ENCODE results near the gene IL1RL1. TPM values are rescaled to one million over a fixed set of nuclear protein-coding genes. Genes with fewer than 3 reads are reported as not detected.
"Not testable (repeated sequence)": the region's sequence is repeated elsewhere in the genome, so short reads cannot be mapped to it uniquely, and the experiment has no call there.

IL1RL1 gene
- total RNA-seq, 1 donor from 2014 or later: not detected

DNA sequence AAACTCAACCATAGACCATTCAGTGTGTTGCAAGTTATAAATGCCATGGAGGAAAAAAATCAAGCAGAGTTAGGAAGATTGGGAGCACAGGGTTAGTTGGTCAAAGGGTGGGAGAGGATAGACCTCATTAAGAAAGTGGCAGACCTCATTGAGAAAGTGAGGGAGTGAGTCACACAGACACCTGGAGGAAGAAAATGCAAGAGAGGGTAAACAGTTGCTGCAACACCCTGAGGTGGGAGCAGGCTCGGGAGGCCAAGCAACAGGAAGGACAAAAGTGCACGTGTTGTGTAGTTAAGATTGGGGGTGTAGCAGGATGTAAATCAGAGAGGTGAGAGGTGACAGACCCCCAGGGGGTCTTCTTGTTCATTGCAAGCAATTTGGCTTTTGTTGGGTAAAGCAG, 6.4 kb downstream of the IL1RL1 start:
- H3K27me3 Mint-ChIP-seq: peaks cover 6% of the 10 kb centered on the region
- H3K4me3 Mint-ChIP-seq: no peak overlapping the region
- ChIA-PET CTCF (no interaction called here), POLR2A (no interaction called here)
- no peak for TF ChIP-seq CTCF (IDR thresholded peaks at IDR 0.05)
- no peaks in the 10 kb centered on the region for H3K4me1 Mint-ChIP-seq
- no peak overlapping the region for H3K27ac Mint-ChIP-seq
- H3K36me3 Mint-ChIP-seq (ENCODE audit: low read depth): no peaks in the 10 kb centered on the region
- ATAC-seq (ENCODE audit: low read depth) (no peak), DNase-seq (no peak)
- intact Hi-C loops (cut with micrococcal nuclease): no loop called here
- H3K9me3 Mint-ChIP-seq: no peaks in the 10 kb centered on the region

- H3K27me3 Mint-ChIP-seq: peaks cover 3% of the 10 kb centered on the region
Measured at GRCh38 chr2:102318437-102318836, 7.1 kb downstream of the IL1RL1 start.

DNA sequence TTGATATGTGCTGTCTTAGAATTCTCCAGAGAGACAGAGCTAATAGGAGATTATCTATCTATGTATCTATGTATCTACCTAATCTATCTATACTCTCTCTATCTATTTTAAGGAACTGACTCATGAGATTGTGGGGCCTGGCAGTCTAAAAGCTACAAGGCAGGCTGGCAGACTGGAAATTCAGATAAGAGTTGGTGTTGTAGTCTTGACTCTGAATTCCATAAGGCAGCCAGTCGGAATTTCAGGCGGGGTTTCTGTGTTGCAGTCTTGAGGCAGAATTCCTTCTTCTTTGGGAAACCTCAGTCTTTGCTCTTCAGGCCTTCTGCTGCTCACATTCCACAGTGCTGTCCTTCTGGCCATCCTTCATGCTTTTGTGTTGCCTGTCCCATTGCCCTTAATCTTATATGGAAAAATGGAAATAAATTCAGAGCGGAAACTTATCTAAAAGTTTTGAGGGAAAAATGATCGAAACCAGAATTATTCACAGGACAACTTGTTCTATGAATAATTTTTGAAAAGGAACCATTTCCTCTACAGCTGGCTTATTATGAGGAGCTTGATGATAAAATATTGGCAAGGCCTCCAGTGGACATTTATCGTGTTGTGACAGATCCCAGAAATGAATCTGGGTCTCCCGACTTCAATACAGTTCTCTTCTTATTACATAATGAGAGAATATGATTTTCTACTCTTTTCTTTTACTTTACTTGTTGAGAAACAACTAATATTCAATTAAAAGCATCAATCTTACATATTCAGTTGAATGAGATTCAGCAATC, 10.8 kb downstream of the IL1RL1 start:
- H3K27ac Mint-ChIP-seq: no peak overlapping the region
- no peak for TF ChIP-seq CTCF (IDR thresholded peaks at IDR 0.05)
- no peak overlapping the region for H3K4me3 Mint-ChIP-seq
- H3K4me1 Mint-ChIP-seq: no peaks in the 10 kb centered on the region
- no peak for ATAC-seq (ENCODE audit: low read depth)
- no peaks in the 10 kb centered on the region for H3K9me3 Mint-ChIP-seq
- ChIA-PET CTCF (no interaction called here), POLR2A (no interaction called here)
- H3K27me3 Mint-ChIP-seq: peaks cover 10% of the 10 kb centered on the region
- no peaks in the 10 kb centered on the region for H3K36me3 Mint-ChIP-seq (ENCODE audit: low read depth)
- intact Hi-C loops (cut with micrococcal nuclease): no loop called here
- no peak for DNase-seq

More at GRCh38 chr2:102318437-102318836, 7.1 kb downstream of the IL1RL1 start:
- Mint-ChIP-seq H3K9me3 (no peaks in the 10 kb centered on the region), H3K4me1 (no peaks in the 10 kb centered on the region), H3K36me3 (ENCODE audit: low read depth) (no peaks in the 10 kb centered on the region), H3K27ac (no peak overlapping the region), H3K4me3 (no peak overlapping the region)
- ChIA-PET POLR2A (no interaction called here), CTCF (no interaction called here)
- ATAC-seq (ENCODE audit: low read depth) (no peak), DNase-seq (no peak)
- TF ChIP-seq CTCF (IDR thresholded peaks at IDR 0.05): no peak
- intact Hi-C loops (cut with micrococcal nuclease): no loop called here

DNA sequence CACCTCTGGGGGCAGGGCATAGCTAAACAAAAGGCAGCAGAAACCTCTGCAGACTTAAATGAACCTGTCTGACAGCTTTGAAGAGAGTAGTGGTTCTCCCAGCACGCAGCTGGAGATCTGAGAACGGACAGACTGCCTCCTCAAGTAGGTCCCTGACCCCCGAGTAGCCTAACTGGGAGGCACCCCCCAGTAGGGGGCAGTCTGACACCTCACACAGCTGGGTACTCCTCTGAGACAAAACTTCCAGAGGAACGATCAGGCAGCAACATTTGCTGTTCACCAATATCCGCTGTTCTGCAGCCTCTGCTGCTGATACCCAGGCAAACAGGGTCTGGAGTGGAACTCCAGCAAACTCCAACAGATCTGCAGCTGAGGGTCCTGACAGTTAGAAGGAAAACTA, 13.6 kb downstream of the IL1RL1 start:
- H3K27me3 Mint-ChIP-seq: peaks cover 12% of the 10 kb centered on the region
- H3K36me3 Mint-ChIP-seq (ENCODE audit: low read depth); intact Hi-C loops (cut with micrococcal nuclease); ATAC-seq (ENCODE audit: low read depth); CTCF ChIA-PET; H3K9me3 Mint-ChIP-seq; H3K4me3 Mint-ChIP-seq; DNase-seq; POLR2A ChIA-PET; H3K4me1 Mint-ChIP-seq; H3K27ac Mint-ChIP-seq: not testable (repeated sequence)

GRCh38 chr2:102331311-102331980, 20.1 kb downstream of the IL1RL1 start:
- ATAC-seq (ENCODE audit: low read depth) (no peak), DNase-seq (no peak)
- no peaks in the 10 kb centered on the region for H3K4me1 Mint-ChIP-seq
- no peaks in the 10 kb centered on the region for H3K36me3 Mint-ChIP-seq (ENCODE audit: low read depth)
- no peak for TF ChIP-seq CTCF (IDR thresholded peaks at IDR 0.05)
- POLR2A ChIA-PET: no interaction called here
- H3K4me3 Mint-ChIP-seq: no peak overlapping the region
- intact Hi-C loops (cut with micrococcal nuclease): no loop called here
- CTCF ChIA-PET: no interaction called here
- H3K27ac Mint-ChIP-seq: no peak overlapping the region
- peaks cover 8% of the 10 kb centered on the region for H3K27me3 Mint-ChIP-seq
- no peaks in the 10 kb centered on the region for H3K9me3 Mint-ChIP-seq

Measured in activated B cell treated with CpG ODN at 0.5 μM for 24 hours (primary cell).